ENCODE measurements around the gene NKD1. TPM values are rescaled to one million over a fixed set of nuclear protein-coding genes. Genes with fewer than 3 reads are reported as not detected.

The NKD1 gene
- total and polyA plus RNA-seq, 2 of the 8 experiments (the other 6 are each of a cell fraction or from before 2014, with no cell fraction given) = 0.70 to 4.5 TPM

DNA sequence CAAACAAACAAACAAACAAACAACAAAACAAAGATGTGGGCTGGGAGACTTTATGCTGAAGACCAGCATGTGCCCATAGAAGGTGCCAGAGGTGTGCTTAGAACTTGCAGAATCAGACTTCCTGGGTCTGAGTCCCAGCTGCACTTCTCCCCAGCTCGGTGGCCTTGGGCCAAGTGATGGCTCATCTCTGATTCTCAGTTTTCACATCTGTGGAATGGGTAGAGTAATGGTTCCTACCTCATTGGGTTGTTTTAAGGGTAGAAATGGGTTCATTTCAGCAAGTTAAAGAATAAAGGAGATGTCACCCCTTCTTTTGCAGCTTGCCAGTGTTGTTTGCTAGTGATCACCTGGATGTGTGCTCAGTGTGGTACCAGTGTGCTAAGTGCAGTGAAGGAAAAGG is 10.7 kb downstream of the NKD1 start (continued):
- TF ChIP-seq, protein P1, sequence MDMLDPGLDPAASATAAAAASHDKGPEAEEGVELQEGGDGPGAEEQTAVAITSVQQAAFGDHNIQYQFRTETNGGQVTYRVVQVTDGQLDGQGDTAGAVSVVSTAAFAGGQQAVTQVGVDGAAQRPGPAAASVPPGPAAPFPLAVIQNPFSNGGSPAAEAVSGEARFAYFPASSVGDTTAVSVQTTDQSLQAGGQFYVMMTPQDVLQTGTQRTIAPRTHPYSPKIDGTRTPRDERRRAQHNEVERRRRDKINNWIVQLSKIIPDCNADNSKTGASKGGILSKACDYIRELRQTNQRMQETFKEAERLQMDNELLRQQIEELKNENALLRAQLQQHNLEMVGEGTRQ (IDR thresholded peaks at IDR 0.05; ENCODE audit: low read length) = no peak

Data from H1 (cell line).